Activated CD4-positive, CD25-positive, alpha-beta regulatory T cell (primary cell): ENCODE results near the gene STX8.

Experiments
- DNase-seq, 4 experiments: peaks; one replicate each; lab custom pipeline; 2025; lab: John Stamatoyannopoulos, UW

The STX8 gene

DNA sequence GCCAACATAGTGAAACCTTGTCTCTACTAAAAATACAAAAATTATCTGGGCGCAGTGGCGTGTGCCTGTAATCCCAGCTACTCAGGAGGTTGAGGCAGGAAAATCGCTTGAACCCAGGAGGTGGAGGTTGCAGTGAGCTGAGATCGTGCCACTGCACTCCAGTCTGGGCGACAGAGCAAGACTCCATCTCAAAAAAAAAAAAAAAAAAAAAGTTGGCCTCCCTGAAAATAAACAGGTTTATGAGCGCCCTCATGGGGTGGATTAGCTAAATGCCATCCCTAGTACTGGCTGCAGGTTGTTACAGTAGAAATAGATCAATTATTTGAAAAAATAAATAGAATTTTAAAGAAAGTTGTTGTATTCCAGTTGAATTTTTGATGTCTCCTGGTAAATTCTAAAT is 20.9 kb downstream of the STX8 start:
- DNase-seq: peak in 1 of 4 experiments; percentile 3

DNA sequence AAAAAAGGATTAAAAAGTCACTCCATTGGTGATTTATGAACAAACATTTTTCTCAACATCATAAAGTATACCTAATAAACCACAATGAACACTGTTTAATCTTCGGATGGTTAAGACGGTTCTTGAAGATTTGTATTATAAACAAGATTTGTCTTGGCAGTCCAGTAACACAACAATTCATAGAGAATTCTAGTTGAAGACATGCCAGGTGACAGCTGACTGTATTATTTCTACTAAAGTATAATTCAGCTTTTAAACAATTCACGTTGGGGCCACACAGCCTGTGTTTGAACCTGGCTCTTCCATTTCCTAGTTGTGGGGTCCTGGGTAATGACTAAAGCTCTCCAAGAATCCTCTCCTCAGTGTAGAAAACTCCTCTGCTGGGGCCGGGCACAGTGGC is 22.0 kb downstream of the STX8 start:
- no peak for DNase-seq

DNA sequence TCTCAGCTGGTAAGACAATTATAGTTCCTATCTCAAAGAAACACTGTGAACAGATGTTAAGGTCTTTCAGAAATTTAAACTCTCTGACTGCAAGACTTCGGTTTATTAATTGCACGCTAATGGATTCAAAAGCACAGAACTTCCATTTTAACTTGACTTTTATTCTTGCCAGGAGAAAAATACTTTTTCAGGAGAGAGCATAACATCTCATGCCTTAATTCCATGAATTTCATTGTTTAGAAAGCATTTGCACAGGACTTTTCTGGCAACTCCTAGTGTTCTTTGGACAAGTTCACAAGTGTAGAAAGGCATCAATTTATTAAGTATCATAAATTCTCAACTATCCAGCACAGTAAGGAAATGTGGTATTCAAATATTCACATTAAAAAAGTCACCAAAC is 22.4 kb downstream of the STX8 start:
- no peak for DNase-seq

DNA sequence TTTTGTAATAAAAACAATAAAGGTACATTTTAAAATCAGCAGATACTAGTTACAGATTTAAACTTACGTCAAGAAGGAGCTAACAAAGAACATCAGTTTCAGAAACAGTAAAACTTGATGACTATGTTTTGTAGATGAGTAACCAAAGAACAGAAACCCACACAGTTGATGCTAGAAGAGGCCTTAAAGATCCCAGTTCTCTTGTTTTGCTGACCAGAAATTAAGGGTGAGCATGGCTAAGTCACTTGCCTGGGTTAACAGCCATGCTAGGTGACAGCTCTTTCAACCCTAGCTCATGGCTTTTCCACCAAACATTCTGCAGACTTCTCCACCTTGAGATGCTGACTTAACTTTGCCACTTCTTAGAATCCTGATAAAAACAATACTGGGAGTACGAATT is 26.4 kb downstream of the STX8 start:
- no peak for DNase-seq

DNA sequence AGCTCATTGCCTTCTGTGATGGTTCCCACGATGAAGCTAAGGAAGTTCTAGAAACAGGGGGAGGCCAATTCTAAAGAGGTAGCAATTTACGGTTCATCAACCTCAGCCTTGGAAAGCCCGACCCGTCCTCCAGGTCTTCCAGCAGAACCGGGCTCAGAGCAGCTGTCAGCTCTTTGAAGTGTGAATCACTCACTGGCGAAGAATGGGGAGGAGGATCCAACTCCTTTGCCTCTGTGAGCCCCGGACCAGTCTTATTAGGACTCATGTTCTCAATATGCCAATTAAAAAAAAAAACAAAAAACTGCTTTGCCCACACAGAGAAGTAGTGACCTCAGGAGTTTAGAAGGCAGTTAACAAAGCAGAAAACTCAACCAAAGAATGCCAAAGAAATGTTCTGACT is 31.4 kb downstream of the STX8 start:
- DNase-seq: no peak

DNA sequence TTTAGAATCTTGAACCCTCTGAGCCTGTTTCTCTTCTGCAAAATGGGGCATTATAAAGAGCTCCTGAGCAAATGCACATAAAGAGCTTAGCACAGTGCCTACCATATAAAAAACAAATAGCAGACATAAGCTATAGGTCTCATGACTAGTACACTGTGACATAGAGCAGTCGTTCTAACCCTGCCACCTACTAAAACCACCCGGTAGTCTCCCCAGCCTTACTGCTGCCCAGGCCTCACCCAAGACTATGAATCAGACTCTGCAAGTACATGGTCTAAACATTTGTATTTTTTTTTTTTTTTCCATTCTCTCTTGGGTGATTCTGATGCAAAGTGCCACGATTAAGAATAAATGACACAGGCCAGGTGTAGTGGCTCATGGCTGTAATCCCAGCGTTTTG is 33.9 kb downstream of the STX8 start:
- no peak for DNase-seq

DNA sequence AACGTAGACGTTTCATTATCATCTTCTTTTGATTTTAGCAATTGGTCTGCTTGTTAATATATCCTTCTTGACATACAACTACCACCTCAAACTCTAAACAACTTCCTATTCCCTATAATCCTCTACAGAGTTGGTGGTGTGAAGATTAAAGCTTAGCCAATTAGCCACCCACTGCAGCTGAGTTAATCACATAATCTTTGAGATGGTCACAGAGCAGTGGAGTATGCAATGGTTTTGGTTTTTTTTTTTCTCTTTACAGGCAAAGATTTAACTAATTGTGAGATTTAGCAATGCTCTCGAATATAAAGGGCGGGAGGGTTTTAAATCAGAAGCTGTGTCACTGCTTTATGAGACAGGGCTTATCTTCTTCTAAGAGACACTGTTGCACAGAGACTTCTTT is 37.0 kb downstream of the STX8 start:
- no peak for DNase-seq

DNA sequence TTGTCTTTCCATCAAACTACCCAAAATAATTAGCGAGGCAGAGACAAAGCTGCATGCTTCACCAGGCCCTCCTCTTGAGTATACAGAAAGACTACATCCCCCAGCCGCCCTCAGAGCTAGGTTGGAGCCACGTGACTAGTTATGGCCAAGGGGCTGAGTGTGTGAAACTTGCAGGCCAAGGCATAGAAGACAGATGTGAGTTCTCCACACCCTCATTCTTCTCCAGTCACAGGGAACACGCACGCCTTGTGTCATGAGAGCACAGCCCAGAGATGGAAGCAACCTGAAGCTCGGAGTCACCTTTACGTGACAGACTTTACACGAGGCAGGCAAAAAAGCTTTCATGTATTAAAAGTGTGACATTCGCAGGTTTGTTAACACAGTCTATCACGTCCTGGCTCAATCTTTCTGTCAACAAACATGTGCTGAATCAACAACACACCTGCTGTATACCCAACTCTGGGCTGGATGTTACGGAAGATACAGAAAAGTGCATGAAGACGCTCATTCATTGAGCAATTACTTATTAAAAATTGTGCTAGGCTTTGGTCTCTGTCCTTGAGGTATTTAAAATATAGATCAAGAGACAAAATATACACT is 38.3 kb downstream of the STX8 start:
- no peak for DNase-seq

DNA sequence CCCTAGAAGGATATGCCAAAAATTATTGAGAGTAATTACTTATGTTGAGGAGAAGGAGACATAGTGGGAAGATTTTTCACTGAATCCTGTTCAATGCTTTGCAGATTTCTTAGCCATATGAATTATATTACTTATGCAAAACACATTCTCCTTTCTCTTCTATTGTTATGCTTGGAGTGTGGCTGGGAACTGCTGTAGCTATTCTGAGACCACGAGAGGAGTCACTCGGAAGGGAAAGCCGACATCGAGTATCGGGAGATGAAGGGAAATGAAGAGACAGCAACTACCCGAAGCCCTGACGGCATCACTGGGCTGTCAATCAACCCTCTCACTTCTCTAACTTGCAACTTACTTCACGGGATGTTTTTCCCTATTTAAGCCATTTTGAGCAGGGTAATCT is 39.6 kb downstream of the STX8 start:
- no peak for DNase-seq

DNA sequence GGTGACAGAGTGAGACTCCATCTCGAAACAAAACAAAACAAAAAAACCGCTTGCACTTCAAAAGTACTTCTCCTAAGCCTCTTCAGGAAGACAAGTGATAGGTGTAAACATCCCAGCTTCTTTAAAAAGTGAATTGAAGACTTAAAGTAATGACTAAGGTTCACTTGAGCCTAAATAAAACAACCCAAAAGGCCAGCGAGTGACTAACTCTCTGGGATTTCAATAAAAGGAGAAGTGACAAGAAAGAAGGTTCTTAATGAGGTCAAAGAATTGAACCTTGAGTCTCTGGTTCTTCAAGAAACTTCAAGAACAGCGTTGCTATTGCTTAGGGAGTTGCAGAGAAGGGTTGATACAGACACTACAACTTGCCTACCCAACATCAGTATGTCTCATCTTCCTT is 42.2 kb downstream of the STX8 start:
- no peak for DNase-seq

DNA sequence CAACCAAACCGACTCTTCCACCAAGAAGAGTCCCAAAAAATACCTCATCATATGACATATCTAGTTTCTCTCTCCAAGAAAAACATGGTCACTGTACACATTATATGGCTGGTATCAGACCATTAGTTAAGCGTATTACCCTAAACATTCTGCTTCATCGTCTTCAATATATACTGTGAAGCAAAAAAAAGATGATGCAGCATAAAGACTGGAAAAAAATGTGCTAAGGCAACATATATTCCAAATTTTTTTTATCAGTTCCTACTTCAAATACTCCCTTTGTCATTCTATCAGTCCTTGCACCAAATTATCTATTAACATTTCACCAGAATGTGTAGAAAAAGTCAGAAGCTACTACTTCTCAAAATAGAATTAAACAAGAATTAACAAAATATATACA is 42.9 kb downstream of the STX8 start:
- no peak for DNase-seq

DNA sequence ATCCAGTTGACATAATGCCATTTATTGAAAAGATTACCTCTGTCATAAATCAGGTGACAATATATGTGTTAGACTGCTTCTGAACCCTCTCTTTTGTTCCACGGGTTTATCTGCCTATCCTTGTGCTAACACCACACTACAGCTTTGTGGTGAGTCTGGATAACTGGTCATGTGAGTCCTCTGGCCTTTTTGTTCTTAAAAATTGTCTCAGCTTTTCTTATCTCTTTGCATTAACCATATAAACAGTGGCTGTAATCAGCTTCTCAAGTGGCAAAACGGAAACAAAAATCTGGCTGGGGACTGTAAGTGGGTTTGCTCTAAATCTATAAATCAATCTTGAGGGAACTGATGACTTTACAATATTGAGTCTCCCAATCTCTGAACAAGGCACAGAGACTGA is 44.6 kb downstream of the STX8 start:
- no peak for DNase-seq

DNA sequence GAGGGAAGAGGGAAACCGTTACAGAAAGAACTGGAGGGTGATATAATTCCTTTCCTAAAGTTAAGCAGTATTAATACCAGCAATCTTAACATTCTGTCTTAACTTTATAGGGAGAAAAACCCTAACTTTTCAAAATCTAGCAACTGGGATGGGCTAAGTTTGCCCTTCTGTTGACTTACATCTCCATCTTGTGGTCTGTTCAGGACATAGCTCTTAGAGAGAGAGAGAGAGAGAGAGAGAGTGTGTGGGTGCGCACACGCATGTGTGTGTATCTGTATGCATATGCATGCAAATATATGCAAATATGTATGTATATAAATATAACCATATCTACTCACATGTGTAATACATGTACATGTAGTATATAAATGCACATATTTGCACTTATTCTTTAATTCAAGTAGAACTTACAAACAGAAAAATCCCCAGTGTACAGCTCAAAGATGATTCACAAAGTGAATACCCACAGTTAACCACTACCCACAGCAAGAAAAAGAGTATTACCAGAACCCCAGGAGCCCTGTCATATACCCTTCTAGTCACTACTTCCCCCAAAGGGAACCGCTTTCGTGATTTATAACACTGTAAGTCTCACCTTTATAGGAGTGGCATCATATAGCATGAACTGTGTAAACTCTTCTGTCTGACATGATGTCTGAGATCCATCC is 46.5 kb downstream of the STX8 start:
- DNase-seq: no peak

DNA sequence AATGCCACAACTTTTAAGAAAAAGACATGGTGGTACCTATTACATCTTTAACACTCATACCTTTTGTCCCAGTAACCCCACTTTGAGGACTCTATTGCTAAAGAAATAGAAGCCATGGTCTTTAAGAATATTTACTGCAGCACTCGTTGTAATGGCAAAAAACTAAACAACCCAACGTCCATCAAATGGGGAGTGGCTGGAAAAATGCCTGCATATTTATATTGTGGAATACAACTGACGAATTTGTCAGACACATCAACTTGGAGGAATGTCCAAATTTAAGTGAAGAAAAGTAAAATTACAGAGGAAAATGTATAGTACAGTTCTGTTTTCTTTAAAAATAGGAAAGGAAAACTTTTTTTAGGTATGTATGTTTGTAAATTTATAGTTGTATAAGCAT is 47.8 kb downstream of the STX8 start:
- no peak for DNase-seq

DNA sequence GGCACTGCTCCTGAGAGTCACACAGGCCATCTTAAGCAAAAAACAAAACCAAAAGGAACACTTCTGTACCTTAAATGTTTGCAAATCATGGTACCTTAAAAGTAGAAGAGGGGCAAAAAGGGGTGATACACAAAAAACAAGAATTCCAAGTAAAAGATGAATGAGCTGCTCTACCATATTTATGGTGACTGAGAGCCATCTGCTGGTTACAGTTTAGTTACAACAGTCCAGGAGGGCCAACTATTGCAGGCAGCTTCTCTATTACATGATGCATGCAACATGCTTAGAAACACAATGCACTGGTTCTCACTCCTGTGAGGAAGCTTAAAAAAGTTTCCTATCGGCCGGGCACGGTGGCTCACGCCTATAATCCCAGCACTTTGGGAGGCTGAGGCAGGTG is 53.5 kb downstream of the STX8 start:
- no peak for DNase-seq

DNA sequence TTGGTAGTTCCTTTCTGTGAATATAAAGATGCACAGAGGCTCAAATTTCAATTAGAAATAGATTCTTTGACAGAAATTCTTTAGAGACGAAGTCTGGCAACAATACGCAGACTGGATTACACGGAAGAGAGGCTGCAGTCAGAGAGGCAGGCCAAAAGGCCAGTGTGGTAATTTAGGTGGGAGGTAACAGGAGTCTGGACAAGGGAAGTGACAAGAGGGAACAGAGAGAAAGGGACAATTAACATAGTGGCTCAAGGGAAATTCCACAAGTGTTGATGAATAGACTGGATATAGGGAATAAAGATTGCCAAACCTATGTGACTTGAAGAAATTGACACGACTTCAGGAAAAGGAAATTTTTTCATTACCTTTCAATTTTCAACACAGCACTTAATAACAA is 54.6 kb downstream of the STX8 start:
- DNase-seq: no peak

DNA sequence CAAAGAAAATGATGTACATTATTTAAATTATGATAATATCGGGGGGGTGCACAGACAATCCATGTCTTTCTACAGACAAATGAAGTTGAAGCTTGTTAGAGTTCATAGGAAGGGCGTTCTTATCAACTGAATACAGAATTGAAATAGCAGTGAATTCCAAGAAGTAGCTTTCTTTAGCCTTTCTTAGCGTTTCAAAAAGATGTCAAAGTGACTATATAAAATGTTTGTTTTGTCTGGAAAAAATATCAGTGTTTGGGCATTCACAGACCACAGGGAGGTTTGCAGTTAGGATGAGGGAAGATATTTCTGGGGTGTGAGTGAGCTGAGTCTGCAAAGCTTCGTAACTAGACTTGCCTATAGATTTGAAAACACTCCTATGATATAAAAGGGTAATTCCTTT is 55.0 kb downstream of the STX8 start:
- no peak for DNase-seq

DNA sequence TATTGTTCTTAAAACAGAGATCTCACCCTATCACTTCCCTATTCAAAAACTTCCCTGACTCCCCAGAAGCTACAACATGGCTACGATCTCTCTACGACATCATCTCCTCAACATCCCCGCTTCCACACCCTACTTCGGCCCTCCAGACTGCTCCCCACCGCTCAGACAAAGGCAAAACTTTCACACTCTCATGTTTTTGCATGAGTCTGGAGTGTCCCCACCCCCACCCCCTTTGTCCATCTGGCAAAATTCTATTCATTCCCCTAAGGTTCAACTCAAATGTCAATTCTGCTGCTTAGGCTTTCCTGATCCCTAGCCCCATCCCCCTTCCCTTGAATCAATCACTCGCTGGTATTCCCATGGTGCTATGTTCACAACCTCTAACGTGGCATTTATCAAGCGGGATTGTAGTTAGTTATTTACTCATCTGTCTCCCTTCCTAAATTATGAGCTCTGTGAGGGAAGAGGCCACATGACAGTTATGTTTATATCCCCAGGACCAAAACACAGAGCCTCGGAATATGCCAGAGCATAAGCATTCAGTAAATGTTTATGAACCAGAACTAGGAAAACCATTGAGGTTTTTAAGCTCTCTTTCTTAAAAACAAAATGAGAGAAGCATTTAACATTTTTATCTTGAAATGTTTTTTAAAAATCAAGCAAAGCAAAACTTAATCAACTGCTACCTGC is 55.9 kb downstream of the STX8 start:
- DNase-seq: no peak

DNA sequence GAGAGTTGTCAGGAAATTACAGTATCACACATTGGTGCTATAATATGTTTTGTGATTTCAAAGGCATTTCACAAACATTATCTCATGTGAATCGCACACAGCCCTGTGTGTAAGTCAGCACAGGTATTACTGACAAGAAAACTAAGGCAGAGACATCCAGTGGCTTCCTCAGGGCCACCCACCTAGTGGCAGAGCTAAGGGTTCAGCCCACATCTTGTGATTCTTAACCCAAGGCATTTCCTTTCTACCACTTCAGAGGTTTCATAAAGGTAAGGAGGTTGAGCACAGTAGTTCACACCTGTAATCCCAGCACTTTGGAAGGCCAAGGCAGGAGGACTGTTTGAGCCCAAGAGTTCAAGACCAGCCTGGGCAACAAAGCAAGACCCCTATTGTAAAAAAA is 58.2 kb downstream of the STX8 start:
- no peak for DNase-seq

DNA sequence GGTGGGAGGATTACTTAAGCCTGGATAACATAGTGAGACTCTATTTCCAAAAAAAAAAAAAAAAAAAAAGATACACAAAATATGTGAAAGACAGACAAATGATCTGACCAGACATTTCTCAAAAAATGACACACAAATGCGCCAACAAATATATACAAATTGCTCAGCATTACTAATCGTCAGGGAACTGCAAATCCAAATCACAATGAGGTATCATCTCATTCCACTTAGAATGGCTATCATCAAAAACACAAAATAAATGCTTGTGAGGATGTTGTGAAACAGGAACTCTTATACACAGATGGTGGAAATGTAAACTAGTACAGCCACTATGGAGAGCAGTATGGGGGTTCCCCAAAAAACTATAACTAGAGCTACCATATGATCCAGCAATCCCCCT is 62.4 kb downstream of the STX8 start:
- no peak for DNase-seq

DNA sequence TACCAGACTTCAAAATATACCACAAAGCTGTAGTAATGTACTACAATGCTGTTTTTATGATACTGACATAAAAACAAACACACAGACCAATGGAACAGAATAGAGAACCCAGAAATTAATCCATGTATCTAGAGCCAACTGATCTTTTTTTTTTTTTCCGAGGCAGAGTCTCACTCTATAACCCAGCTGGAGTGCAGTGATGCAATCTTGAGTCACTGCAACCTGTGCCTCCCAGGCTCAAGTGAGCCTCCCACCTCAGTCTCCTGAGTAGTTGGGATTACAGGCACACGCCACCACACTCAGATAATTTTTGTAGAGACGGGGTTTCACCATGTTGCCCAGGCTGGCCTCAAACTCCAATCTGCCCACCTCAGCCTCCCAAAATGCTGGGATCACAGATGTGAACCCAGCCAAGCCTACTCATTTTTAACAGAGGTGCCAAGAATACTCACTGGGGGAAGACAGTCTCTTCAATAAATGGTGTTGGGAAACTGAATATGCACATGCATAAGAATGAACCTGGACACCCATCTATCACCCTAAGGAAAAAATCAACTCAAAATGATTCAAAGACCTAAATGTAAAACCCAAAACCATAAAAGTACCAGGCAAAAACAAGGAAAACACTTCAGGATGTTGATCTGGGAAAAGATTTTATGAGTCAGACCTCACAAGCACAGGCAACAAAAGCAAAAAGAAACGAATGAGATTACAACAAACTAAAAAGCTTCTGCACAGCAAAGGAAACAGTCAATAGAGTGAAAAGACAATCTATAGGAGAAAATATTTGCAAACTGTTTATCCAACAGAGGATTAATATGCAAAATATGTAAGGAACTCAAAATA is 63.1 kb downstream of the STX8 start:
- DNase-seq: no peak

DNA sequence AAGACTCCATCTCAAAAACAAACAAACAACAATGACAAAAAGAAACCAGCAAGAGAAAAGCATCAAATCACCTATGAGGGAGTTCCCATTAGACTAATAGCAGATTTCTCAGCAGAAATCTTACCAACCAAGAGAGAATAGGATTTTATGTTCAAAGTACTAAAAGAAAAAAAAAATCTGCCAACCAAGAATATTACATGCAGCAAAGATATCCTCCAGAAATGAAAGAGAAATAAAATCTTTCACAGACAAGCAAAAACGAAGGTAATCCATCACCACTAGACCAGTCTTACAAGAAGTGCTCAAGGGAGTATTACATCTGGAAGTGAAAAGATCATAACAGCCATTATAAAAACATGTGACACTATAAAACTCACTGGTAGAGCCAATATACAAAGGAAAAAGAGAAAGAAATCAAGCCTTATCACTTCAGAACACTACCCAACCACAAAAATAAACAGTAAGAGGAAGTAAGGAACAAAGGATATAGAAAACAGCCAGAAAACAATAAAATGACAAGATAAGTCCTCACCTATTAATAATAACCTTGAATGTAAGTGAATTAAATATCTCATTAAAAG is 66.3 kb downstream of the STX8 start:
- no peak for DNase-seq
